Adrenal gland (tissue), 12 donors: ENCODE data around the gene KIAA1755. TPM values are rescaled to one million over a fixed set of nuclear protein-coding genes. Genes with fewer than 3 reads are reported as not detected.
A peak's percentile ranks its signal among the peaks of the same experiment; 100 is the strongest.

ENCODE experiments used
- DNase-seq, 7 donors: peaks; one replicate each; pipeline ENCODE4 v3.0.0-alpha.2; 2019 to 2020
- H3K27ac ChIP-seq, 5 donors: fragments of 200-600 bp; sonication (generic) in 4 of 5; 1 replicate in 3 of 5; 2 replicates in 2 of 5; pipeline versions ENCODE4 v1.5.1 to v1.8.0; 2016 to 2020; ENCODE audit warnings: mild to moderate bottlenecking in 1 of 5
- H3K27me3 ChIP-seq: fragments of 200-600 bp; 2 replicates; pipeline ENCODE4 v1.8.0; 2021
- H3K36me3 ChIP-seq, 2 donors: fragments of 200-600 bp; replicated peaks in 1 of 2; 1 replicate in 1 of 2; 2 replicates in 1 of 2; pipeline versions ENCODE4 v1.5.1 to v1.8.0; 2018 to 2022
- H3K4me1 ChIP-seq, 2 donors: fragments of 200-600 bp; replicated peaks in 1 of 2; 1 replicate in 1 of 2; 2 replicates in 1 of 2; pipeline versions ENCODE4 v1.5.1 to v1.8.0; 2018 to 2021
- H3K4me3 ChIP-seq, 4 donors: fragments of 200-600 bp; sonication (generic) in 3 of 4; one replicate each; pipeline ENCODE4 v1.5.1; 2016 to 2018
- H3K9me3 ChIP-seq, 3 donors: fragments of 200-600 bp; sonication (generic) in 1 of 3; replicated peaks in 1 of 3; 1 replicate in 2 of 3; 2 replicates in 1 of 3; pipeline versions ENCODE4 v1.5.1 to v1.8.0; 2016 to 2021
- POLR2A ChIP-seq, 2 donors: fragments of 450-650 bp; IDR thresholded peaks; one replicate each; pipeline ENCODE4 v1.6.1; 2017; ENCODE audit warnings: antibody characterized with exemption in 2 of 2, mild to moderate bottlenecking in 2 of 2, moderate library complexity in 1 of 2
- WGBS, 4 donors: extraction: QIAGEN DNeasy Blood & Tissue Kit in 2 of 4; methylation state at CpG; one replicate each; pipeline versions ENCODE4 v1.1.5 to v1.1.7; 2013 to 2017; 5-methylcytosine and 5-hydroxymethylcytosine counted together
- intact Hi-C, 2 donors: fragments of 100-400 bp; cut with DNase I; formaldehyde crosslinking; loops; one replicate each; pipeline versions ENCODE4 v1.14.1 to v1.15.0; 2022 to 2023
- polyA plus RNA-seq, 3 donors: library from polyadenylated mRNA; stranded (reverse); fragments of 200-250 nt in 2 of 3; fragments of 350-450 nt in 1 of 3; fragmentation: Illumina TruSeq in 1 of 3; extraction: RNeasy Lipid Tissue Mini Kit (QIAGEN cat#74804) in 1 of 3; gene quantifications; one replicate each; pipeline ENCODE4 v1.2.3, GENCODE V29; 2013 to 2014
- total RNA-seq, 9 donors: library from RNA; depleted of rRNA in 4 of 9; stranded (reverse); fragments of >200 nt in 4 of 9; fragments of 120-200 nt in 1 of 9; fragmentation: NEBNext Ultra II Directional in 1 of 9; extraction: Animal tissue kit (Norgen Biotek cat#: 25700) in 1 of 9; gene quantifications; one replicate each; pipeline versions ENCODE4 v1.1.0 to v1.2.4, GENCODE V29; 2013 to 2023
- TF ChIP-seq, protein P1 (sequence below), 6 experiments: fragments of 450-650 bp in 4 of 6; fragments of 200-600 bp in 2 of 6; sonication (generic) in 1 of 6; IDR thresholded peaks; 1 replicate in 5 of 6; 2 replicates in 1 of 6; pipeline versions ENCODE4 v1.5.1 to v1.8.0; 2016 to 2021; ENCODE audit warnings: antibody characterized with exemption in 6 of 6, mild to moderate bottlenecking in 2 of 6, moderate library complexity in 1 of 6
- donor health status: healthy with polysubstance abuse.
- donor health status: Bipolar disorder and iron deficiency.
- donor health status: DM: yes; HTN: yes; CAD: no.
- donor health status: DM: no; HTN: no; CAD: no.
- donor health status: DM: no; HTN: no; CAD: no.
- donor health status: DM: yes; HTN: yes; CAD: no.

KIAA1755 gene
- total and polyA plus RNA-seq, 12 donors: 0.42 to 8.0 (median 2.0) TPM

DNA sequence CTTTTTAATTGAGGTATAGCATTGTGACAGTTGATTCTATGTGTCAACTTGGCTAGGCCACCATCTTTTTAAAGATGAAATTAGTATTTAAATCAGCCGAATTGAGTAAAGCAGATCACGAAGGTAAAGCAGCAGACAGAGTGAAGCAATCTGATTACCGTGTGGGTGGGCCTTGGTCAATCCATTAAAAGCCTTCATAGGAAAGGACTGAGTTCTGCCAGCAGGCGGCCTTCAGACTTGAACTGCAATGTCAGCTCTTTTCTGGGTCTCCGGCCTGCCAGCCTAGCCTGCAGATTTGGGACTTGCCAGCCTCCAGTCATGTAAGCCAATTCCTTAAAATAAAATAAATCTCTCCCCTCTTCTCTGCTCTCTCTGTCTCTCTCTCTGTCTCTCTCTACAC lies 73.0 kb downstream of the KIAA1755 start:
- Histone ChIP-seq H3K27me3 (no peaks in the 10 kb centered on the region), H3K4me1 (no peaks in the 10 kb centered on the region), H3K4me3 (no peak overlapping the region), H3K36me3 (no peaks in the 10 kb centered on the region), H3K27ac (no peak overlapping the region), H3K9me3 (no peaks in the 10 kb centered on the region)
- peak in 4 of 7 donors; percentile 56 to 69 (median 58) for DNase-seq
- intact Hi-C loops: no loop called here
- TF ChIP-seq, protein P1, sequence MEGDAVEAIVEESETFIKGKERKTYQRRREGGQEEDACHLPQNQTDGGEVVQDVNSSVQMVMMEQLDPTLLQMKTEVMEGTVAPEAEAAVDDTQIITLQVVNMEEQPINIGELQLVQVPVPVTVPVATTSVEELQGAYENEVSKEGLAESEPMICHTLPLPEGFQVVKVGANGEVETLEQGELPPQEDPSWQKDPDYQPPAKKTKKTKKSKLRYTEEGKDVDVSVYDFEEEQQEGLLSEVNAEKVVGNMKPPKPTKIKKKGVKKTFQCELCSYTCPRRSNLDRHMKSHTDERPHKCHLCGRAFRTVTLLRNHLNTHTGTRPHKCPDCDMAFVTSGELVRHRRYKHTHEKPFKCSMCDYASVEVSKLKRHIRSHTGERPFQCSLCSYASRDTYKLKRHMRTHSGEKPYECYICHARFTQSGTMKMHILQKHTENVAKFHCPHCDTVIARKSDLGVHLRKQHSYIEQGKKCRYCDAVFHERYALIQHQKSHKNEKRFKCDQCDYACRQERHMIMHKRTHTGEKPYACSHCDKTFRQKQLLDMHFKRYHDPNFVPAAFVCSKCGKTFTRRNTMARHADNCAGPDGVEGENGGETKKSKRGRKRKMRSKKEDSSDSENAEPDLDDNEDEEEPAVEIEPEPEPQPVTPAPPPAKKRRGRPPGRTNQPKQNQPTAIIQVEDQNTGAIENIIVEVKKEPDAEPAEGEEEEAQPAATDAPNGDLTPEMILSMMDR (IDR thresholded peaks at IDR 0.05): peak in 3 of 6 experiments; percentile 24 to 44 (median 32)
- TF ChIP-seq POLR2A (IDR thresholded peaks at IDR 0.05): no peak
- WGBS, 4 donors: 24 to 52% (median 39%) methylated on average over 4 to 5 of the region's 5 CpGs

DNA sequence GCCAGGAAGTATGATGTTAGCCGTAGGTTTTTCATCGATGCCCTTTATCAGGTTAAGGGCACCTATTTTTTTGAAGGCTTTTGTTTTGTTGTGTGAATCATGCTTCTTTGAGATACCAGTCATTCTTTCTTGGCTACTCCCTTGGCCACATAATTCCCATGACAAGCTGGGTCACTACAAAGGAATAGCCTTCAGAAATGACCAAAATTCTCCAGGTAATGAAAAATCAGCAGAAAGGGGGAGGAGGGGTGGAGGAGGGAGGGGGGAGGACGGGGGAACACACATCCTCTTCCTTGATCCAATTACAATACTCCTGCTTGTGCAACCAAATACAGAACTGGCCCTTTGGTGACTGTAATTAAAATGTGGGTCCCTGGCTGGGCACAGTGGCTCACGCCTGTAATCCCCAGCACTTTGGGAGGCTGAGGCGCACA lies 73.7 kb downstream of the KIAA1755 start:
- 45 to 55% (median 47%) methylated on average over 5 of the region's 5 CpGs for WGBS, 4 donors
- peak in 1 of 7 donors; percentile 42 for DNase-seq
- peaks cover 0 to 1% of the 10 kb centered on the region in 2 donors for H3K4me1 ChIP-seq
- H3K27ac ChIP-seq: no peak overlapping the region
- no peaks in the 10 kb centered on the region for H3K36me3 ChIP-seq
- no peaks in the 10 kb centered on the region for H3K27me3 ChIP-seq
- no peak overlapping the region for H3K4me3 ChIP-seq
- H3K9me3 ChIP-seq: no peaks in the 10 kb centered on the region
- intact Hi-C loops: no loop called here
- TF ChIP-seq, protein P1 (IDR thresholded peaks at IDR 0.05): no peak
- TF ChIP-seq POLR2A (IDR thresholded peaks at IDR 0.05): no peak

DNA sequence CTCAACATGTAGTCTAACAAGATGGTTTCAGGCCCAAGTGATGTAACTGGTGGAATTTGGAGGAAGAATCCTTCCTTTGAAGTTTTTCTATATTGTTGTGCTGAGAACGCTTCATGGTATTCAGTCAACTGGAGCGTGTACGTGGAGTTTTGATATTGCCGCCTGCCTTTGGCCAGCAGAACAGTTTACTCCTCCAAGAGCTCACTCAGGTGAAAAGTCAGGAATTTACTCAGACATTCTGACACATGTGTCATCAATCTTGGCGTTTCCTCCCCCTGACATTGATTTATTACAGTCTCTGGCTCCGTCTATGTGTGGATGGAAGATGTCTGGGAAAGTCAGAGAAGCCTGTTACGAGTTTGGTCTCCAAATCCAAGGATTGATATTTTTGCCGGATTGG lies 76.4 kb downstream of the KIAA1755 start:
- Histone ChIP-seq H3K36me3 (no peaks in the 10 kb centered on the region), H3K9me3 (no peaks in the 10 kb centered on the region), H3K4me1 (peaks cover 0 to 4% of the 10 kb centered on the region in 2 donors), H3K4me3 (no peak overlapping the region), H3K27ac (no peak overlapping the region), H3K27me3 (no peaks in the 10 kb centered on the region)
- no peak for DNase-seq
- 66 to 76% (median 69%) methylated on average over 8 of the region's 8 CpGs for WGBS, 4 donors
- intact Hi-C loops: no loop called here
- TF ChIP-seq POLR2A (IDR thresholded peaks at IDR 0.05): no peak
- TF ChIP-seq, protein P1 (IDR thresholded peaks at IDR 0.05): no peak

DNA sequence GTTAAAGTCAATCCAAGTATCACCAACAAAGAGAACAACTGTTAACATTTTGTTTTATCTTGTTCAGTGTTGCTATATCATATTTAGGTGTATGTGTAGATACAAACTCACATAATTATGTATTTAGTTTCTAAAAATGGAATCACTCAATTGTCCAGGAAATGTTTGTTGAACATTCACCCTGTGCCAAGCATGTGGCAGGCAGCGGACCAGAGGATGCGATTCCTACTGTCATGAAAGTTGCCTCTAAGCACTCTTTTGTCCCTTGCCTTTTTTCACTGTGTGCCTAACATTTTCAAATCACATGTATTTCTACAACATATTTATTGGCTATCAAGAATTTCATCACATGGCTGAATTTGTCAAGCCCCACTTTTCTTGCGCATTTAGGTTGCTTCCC lies 78.6 kb downstream of the KIAA1755 start:
- TF ChIP-seq, protein P1 (IDR thresholded peaks at IDR 0.05): no peak
- no peak for TF ChIP-seq POLR2A (IDR thresholded peaks at IDR 0.05)
- peak in 1 of 7 donors; percentile 38 for DNase-seq
- no peaks in the 10 kb centered on the region for H3K9me3 ChIP-seq
- H3K36me3 ChIP-seq: no peaks in the 10 kb centered on the region
- peaks cover 0 to 4% of the 10 kb centered on the region in 2 donors for H3K4me1 ChIP-seq
- no peaks in the 10 kb centered on the region for H3K27me3 ChIP-seq
- intact Hi-C loops: no loop called here
- no peak overlapping the region for H3K4me3 ChIP-seq
- WGBS, 4 donors: 88 to 92% (median 90%) methylated on average over 3 of the region's 3 CpGs
- peak overlapping the region in 1 of 5 donors; percentile 74 for H3K27ac ChIP-seq
